CD4-positive, alpha-beta memory T cell (primary cell): ENCODE data around the gene SLC7A5. TPM values are rescaled to one million over a fixed set of nuclear protein-coding genes. Genes with fewer than 3 reads are reported as not detected.
"Not testable (repeated sequence)": the region's sequence is repeated elsewhere in the genome, so short reads cannot be mapped to it uniquely, and the experiment has no call there.

Source experiments
- CTCF ChIA-PET: fragments of 350-600 bp; sonication (Branson Sonifier 250); formaldehyde crosslinking; loops from one replicate; lab custom pipeline; 2021; ENCODE audit warnings: inconsistent platforms; ENCODE audit not compliant: partially characterized antibody; lab: Charles Lee
- POLR2A ChIA-PET: fragments of 350-600 bp; sonication (Branson Sonifier 250); formaldehyde crosslinking; loops from one replicate; lab custom pipeline; 2021; ENCODE audit not compliant: partially characterized antibody; lab: Charles Lee
- DNase-seq, 5 donors: peaks; one replicate each; pipeline versions ENCODE4 v3.0.0 to v3.0.0-alpha.2; 2020 to 2022; ENCODE audit warnings: mixed read lengths in 1 of 5
- H3K27ac ChIP-seq: one replicate; pipeline ENCODE4 v1.7.0; 2013; ENCODE audit warnings: low read depth, low read length
- H3K27me3 ChIP-seq: 2 replicates; pipeline ENCODE4 v1.7.0; 2013; ENCODE audit warnings: mild to moderate bottlenecking, low read length, moderate library complexity; ENCODE audit not compliant: insufficient read depth
- H3K36me3 ChIP-seq: 2 replicates; pipeline ENCODE4 v1.7.0; 2013; ENCODE audit warnings: mild to moderate bottlenecking, low read length, moderate library complexity; ENCODE audit not compliant: insufficient read depth
- H3K4me1 ChIP-seq: 2 replicates; pipeline ENCODE4 v1.7.0; 2013; ENCODE audit warnings: mild to moderate bottlenecking, low read length, moderate library complexity; ENCODE audit not compliant: insufficient read depth
- H3K4me3 ChIP-seq, 2 donors: one replicate each; pipeline ENCODE4 v1.7.0; 2013; ENCODE audit warnings: low read length in 2 of 2, mild to moderate bottlenecking in 1 of 2
- H3K9me3 ChIP-seq, 2 donors: one replicate each; pipeline ENCODE4 v1.7.0; 2013; ENCODE audit warnings: low read length in 2 of 2, control low read depth in 1 of 2; ENCODE audit not compliant: control insufficient read depth in 1 of 2
- H3K27ac Mint-ChIP-seq, 7 donors: one replicate each; pipeline ENCODE4 v1.8.0; 2020 to 2021; ENCODE audit warnings: mixed read lengths in 7 of 7, mild to moderate bottlenecking in 6 of 7, inconsistent platforms in 3 of 7, moderate library complexity in 3 of 7
- H3K27me3 Mint-ChIP-seq, 2 donors: one replicate each; pipeline ENCODE4 v1.8.0; 2020 to 2021; ENCODE audit warnings: mixed read lengths in 2 of 2
- H3K36me3 Mint-ChIP-seq, 2 donors: one replicate each; pipeline ENCODE4 v1.8.0; 2020 to 2021; ENCODE audit warnings: mixed read lengths in 2 of 2, inconsistent platforms in 1 of 2, mild to moderate bottlenecking in 1 of 2
- H3K4me1 Mint-ChIP-seq, 4 donors: one replicate each; pipeline ENCODE4 v1.8.0; 2020 to 2021; ENCODE audit warnings: mixed read lengths in 4 of 4, mild to moderate bottlenecking in 1 of 4
- H3K4me3 Mint-ChIP-seq, 8 donors: one replicate each; pipeline ENCODE4 v1.8.0; 2020 to 2021; ENCODE audit warnings: mixed read lengths in 8 of 8, mild to moderate bottlenecking in 7 of 8, moderate library complexity in 6 of 8, inconsistent platforms in 3 of 8
- H3K9me3 Mint-ChIP-seq, 8 donors: one replicate each; pipeline ENCODE4 v1.8.0; 2020 to 2021; ENCODE audit warnings: mixed read lengths in 8 of 8, mild to moderate bottlenecking in 5 of 8, inconsistent platforms in 3 of 8, moderate library complexity in 1 of 8
- intact Hi-C: fragments of 100-400 bp; cut with micrococcal nuclease; formaldehyde crosslinking; loops from one replicate; pipeline ENCODE4 v1.15.1; 2023
- polyA plus RNA-seq, 2 donors: library from polyadenylated mRNA; unstranded; fragments of 300-500 nt; fragmentation: Illumina TruSeq; gene quantifications; one replicate each; pipeline ENCODE4 v1.2.3, GENCODE V29; 2021
- total RNA-seq, 2 experiments: library from RNA; stranded (reverse); gene quantifications; one replicate each; pipeline ENCODE4 v1.2.3, GENCODE V29; 2021

SLC7A5 gene
- total and polyA plus RNA-seq, 4 experiments from 2014 or later = 3.5 to 13.5 (median 9.2) TPM

DNA sequence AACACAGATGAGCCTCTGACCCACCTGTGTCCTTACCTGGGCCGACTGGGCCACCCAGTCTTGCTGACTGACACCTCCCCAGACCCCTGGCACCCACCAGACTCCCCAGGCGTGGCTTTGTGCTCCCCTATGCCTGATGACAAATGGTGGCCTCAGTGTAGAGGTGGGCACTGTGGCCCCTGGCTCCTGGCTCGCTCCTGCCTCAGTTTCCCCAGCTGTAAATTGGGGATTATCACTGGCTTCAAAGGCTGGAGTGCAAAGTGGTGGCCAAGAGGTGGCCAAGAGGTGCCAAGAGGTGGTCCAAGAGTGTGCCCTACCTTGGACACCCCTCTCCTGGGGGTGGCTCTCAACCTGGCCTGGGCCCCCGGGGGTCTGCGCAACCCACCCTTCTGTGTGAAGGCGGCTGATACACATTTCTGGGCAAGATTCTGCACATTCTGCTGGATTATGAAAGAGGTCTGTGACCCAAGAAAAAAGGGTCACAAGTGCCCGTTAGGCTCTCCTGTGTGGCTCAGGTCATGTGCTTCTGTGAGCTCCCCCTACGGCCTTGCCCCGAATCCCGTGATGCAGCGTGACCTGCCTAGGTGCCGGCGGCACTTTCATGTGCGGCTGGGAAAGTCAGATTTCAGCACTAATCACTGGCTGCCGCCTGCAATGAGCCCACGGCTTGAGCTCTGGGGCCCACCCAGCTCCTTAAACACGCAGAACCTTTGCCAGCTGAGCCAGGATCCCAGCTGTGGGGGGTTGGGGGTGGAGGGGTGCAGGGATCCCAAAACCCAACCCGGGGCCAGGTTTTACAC, 7.8 kb downstream of the SLC7A5 start:
- H3K4me3 ChIP-seq, H3K36me3 ChIP-seq, H3K27ac ChIP-seq, H3K36me3 Mint-ChIP-seq, H3K9me3 ChIP-seq, DNase-seq, H3K27me3 Mint-ChIP-seq, H3K27me3 ChIP-seq, intact Hi-C loops, H3K9me3 Mint-ChIP-seq: not testable (repeated sequence)
- Mint-ChIP-seq H3K4me3 (peak overlapping the region in 1 of 8 donors; percentile 36), H3K4me1 (peaks cover 17 to 65% (median 42%) of the 10 kb centered on the region in 4 donors), H3K27ac (peak overlapping the region in 2 of 7 donors; percentile 23 to 70)
- peaks cover 49% of the 10 kb centered on the region for H3K4me1 ChIP-seq
- ChIA-PET CTCF (interaction anchor here (0.8 to 3.1 kb wide), 2 partner anchors 12 to 83 kb away, joined by 3 to 16 read pairs; no protein-coding TSS in a partner anchor), POLR2A (interaction anchor here (1.2 kb wide), 1 partner anchor 10 kb away, joined by 3 read pairs; no protein-coding TSS in a partner anchor)

GRCh38 chr16:87860553-87861299, 8.6 kb downstream of the SLC7A5 start:
- H3K9me3 ChIP-seq = no peaks in the 10 kb centered on the region
- H3K4me3 ChIP-seq = no peak overlapping the region
- H3K9me3 Mint-ChIP-seq = no peaks in the 10 kb centered on the region
- no peaks in the 10 kb centered on the region for H3K36me3 ChIP-seq
- H3K27me3 Mint-ChIP-seq = no peaks in the 10 kb centered on the region
- POLR2A ChIA-PET = interaction anchor here (1.2 kb wide), 1 partner anchor 11 kb away, joined by 3 read pairs; no protein-coding TSS in a partner anchor
- intact Hi-C loops = no loop called here
- H3K27ac ChIP-seq = no peak overlapping the region
- peaks cover 50% of the 10 kb centered on the region for H3K4me1 ChIP-seq
- DNase-seq = peak in 1 of 5 donors; percentile 41
- H3K36me3 Mint-ChIP-seq = peaks cover 0 to 4% of the 10 kb centered on the region in 2 donors
- H3K27me3 ChIP-seq = no peaks in the 10 kb centered on the region
- H3K4me3 Mint-ChIP-seq = peak overlapping the region in 4 of 8 donors; percentile 21 to 59 (median 38)
- CTCF ChIA-PET = interaction anchor here (2.5 to 3.1 kb wide), 2 partner anchors 11 kb away, joined by 7 to 16 read pairs; no protein-coding TSS in a partner anchor
- peak overlapping the region in 4 of 7 donors; percentile 46 to 88 (median 78) for H3K27ac Mint-ChIP-seq
- H3K4me1 Mint-ChIP-seq = peaks cover 16 to 65% (median 41%) of the 10 kb centered on the region in 4 donors

GRCh38 chr16:87858151-87858993, 10.9 kb downstream of the SLC7A5 start:
- H3K4me3 ChIP-seq, DNase-seq, H3K36me3 Mint-ChIP-seq, intact Hi-C loops, POLR2A ChIA-PET, H3K36me3 ChIP-seq, H3K27me3 ChIP-seq, H3K27me3 Mint-ChIP-seq, H3K9me3 Mint-ChIP-seq, H3K9me3 ChIP-seq, H3K27ac ChIP-seq: not testable (repeated sequence)
- H3K4me3 Mint-ChIP-seq = peak overlapping the region in 1 of 8 donors; percentile 61
- CTCF ChIA-PET = interaction anchor here (1.2 to 3.1 kb wide), 3 partner anchors 9 to 79 kb away, joined by 3 to 16 read pairs (median 7); no protein-coding TSS in a partner anchor
- H3K4me1 Mint-ChIP-seq = peaks cover 14 to 68% (median 38%) of the 10 kb centered on the region in 4 donors
- peaks cover 52% of the 10 kb centered on the region for H3K4me1 ChIP-seq
- peak overlapping the region in 4 of 7 donors; percentile 10 to 88 (median 22) for H3K27ac Mint-ChIP-seq

- POLR2A ChIA-PET = interaction anchor here (1.1 to 3.8 kb wide), 4 partner anchors 11 to 91 kb away, joined by 3 to 85 read pairs (median 6); partner anchors contain the start of genes KLHDC4 and SLC7A5
- Histone ChIP-seq H3K36me3 (no peaks in the 10 kb centered on the region), H3K4me3 (no peak overlapping the region), H3K27me3 (no peaks in the 10 kb centered on the region), H3K4me1 (peaks cover 57% of the 10 kb centered on the region), H3K9me3 (no peaks in the 10 kb centered on the region), H3K27ac (peak overlapping the region; percentile 36)
- H3K27me3 Mint-ChIP-seq = no peaks in the 10 kb centered on the region
- CTCF ChIA-PET = interaction anchor here (1.0 to 2.3 kb wide), 5 partner anchors 9 to 88 kb away, joined by 3 to 19 read pairs (median 4); no protein-coding TSS in a partner anchor
- peak overlapping the region; percentile 54 to 77 (median 71) for H3K4me3 Mint-ChIP-seq
- peaks cover 0 to 5% of the 10 kb centered on the region in 2 donors for H3K36me3 Mint-ChIP-seq
- no peaks in the 10 kb centered on the region for H3K9me3 Mint-ChIP-seq
- DNase-seq = no peak
- H3K4me1 Mint-ChIP-seq = peaks cover 14 to 77% (median 41%) of the 10 kb centered on the region in 4 donors
- intact Hi-C loops = no loop called here
- peak overlapping the region; percentile 19 to 91 (median 73) for H3K27ac Mint-ChIP-seq
Measured at GRCh38 chr16:87856791-87857228, 12.5 kb downstream of the SLC7A5 start.

GRCh38 chr16:87855852-87856715, 13.2 kb downstream of the SLC7A5 start:
- H3K4me3 ChIP-seq = peak overlapping the region in 1 of 2 donors; percentile 11
- POLR2A ChIA-PET = interaction anchor here (1.1 to 3.8 kb wide), 4 partner anchors 12 to 90 kb away, joined by 3 to 85 read pairs (median 6); partner anchors contain the start of genes KLHDC4 and SLC7A5

More at GRCh38 chr16:87855852-87856715, 13.2 kb downstream of the SLC7A5 start:
- peaks cover 55% of the 10 kb centered on the region for H3K4me1 ChIP-seq
- H3K27ac ChIP-seq = peak overlapping the region; percentile 36
- intact Hi-C loops = no loop called here
- Mint-ChIP-seq H3K9me3 (no peaks in the 10 kb centered on the region), H3K4me3 (peak overlapping the region; percentile 54 to 77 (median 71)), H3K4me1 (peaks cover 14 to 77% (median 39%) of the 10 kb centered on the region in 4 donors), H3K27me3 (no peaks in the 10 kb centered on the region), H3K36me3 (peaks cover 0 to 5% of the 10 kb centered on the region in 2 donors), H3K27ac (peak overlapping the region; percentile 52 to 91 (median 80))
- DNase-seq = peak in 1 of 5 donors; percentile 32
- CTCF ChIA-PET = interaction anchor here (0.9 to 2.3 kb wide), 6 partner anchors 10 to 87 kb away, joined by 3 to 19 read pairs (median 4); no protein-coding TSS in a partner anchor
- no peaks in the 10 kb centered on the region for H3K9me3 ChIP-seq
- H3K27me3 ChIP-seq = no peaks in the 10 kb centered on the region
- H3K36me3 ChIP-seq = peaks cover 2% of the 10 kb centered on the region
